Measurements from ENCODE around the gene RGS21. TPM values are rescaled to one million over a fixed set of nuclear protein-coding genes. Genes with fewer than 3 reads are reported as not detected.

RGS21 gene
- polyA plus RNA-seq, 1 donor from 2014 or later = not detected

DNA sequence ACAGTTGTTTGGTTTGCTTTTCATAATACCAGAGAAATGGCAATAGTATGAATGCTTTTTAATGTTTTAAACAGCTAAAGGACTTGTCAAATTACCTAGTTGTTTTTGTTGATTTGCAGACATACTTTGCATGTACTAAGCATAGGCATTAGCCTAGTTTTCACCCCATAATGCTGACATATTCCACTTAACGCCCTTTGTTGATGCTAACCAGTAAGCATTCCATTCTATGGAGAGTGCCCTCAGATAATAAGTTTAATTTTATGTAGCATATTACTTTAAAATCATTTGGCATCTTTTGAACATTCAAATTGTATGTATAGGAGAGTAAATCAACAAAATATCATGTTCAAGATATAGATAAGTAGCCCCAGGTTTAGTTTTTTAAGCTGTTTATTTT is 32.5 kb downstream of the RGS21 start:
- Histone ChIP-seq H3K27ac (ENCODE audit: low read length) (no peak overlapping the region), H3K36me3 (ENCODE audit: insufficient read depth, low read length) (no peaks in the 10 kb centered on the region), H3K27me3 (ENCODE audit: insufficient read depth, low read depth, low read length) (no peaks in the 10 kb centered on the region), H3K79me2 (replicated peaks; ENCODE audit: insufficient read depth, low read length) (no peaks in the 10 kb centered on the region), H3K4me3 (ENCODE audit: low read length) (no peak overlapping the region), H2AFZ (ENCODE audit: low read depth, low read length) (no peak overlapping the region), H3K9me2 (ENCODE audit: insufficient read depth, low read length) (no peaks in the 10 kb centered on the region), H3F3A (ENCODE audit: insufficient read depth, low read length, poor library complexity, severe bottlenecking) (no peaks in the 10 kb centered on the region), H4K20me1 (ENCODE audit: insufficient read depth) (no peaks in the 10 kb centered on the region), H3K9ac (ENCODE audit: low read length) (no peak overlapping the region), H3K9me3 (ENCODE audit: low read length) (no peaks in the 10 kb centered on the region), H3K4me2 (ENCODE audit: low read length) (no peak overlapping the region)
- TF ChIP-seq POLR2AphosphoS5 (IDR thresholded peaks at IDR 0.05) = no peak
- TF ChIP-seq, protein P1, sequence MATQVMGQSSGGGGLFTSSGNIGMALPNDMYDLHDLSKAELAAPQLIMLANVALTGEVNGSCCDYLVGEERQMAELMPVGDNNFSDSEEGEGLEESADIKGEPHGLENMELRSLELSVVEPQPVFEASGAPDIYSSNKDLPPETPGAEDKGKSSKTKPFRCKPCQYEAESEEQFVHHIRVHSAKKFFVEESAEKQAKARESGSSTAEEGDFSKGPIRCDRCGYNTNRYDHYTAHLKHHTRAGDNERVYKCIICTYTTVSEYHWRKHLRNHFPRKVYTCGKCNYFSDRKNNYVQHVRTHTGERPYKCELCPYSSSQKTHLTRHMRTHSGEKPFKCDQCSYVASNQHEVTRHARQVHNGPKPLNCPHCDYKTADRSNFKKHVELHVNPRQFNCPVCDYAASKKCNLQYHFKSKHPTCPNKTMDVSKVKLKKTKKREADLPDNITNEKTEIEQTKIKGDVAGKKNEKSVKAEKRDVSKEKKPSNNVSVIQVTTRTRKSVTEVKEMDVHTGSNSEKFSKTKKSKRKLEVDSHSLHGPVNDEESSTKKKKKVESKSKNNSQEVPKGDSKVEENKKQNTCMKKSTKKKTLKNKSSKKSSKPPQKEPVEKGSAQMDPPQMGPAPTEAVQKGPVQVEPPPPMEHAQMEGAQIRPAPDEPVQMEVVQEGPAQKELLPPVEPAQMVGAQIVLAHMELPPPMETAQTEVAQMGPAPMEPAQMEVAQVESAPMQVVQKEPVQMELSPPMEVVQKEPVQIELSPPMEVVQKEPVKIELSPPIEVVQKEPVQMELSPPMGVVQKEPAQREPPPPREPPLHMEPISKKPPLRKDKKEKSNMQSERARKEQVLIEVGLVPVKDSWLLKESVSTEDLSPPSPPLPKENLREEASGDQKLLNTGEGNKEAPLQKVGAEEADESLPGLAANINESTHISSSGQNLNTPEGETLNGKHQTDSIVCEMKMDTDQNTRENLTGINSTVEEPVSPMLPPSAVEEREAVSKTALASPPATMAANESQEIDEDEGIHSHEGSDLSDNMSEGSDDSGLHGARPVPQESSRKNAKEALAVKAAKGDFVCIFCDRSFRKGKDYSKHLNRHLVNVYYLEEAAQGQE (IDR thresholded peaks at IDR 0.05; ENCODE audit: borderline replicate concordance) = no peak

DNA sequence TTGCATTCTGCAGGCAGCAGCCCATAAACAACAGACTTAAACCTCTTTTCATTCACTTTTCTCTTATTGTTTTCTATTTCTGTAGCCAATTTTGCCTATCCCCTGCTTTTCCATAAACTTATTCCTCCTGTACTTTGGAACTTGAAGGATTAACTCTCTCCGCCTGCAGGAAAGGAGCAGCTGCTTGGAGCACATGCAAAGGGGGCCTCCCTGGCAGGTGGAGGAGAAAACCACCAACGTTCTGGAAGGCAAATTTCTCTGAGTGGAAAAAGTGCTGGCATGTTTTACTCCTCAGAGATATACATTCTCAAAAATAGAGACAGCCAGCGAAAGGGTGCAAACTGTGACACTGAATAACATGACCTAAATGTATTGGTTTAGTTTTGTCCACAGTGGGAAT is 33.6 kb downstream of the RGS21 start:
- Histone ChIP-seq H2AFZ (ENCODE audit: low read depth, low read length) (no peak overlapping the region), H3F3A (ENCODE audit: insufficient read depth, low read length, poor library complexity, severe bottlenecking) (no peaks in the 10 kb centered on the region), H4K20me1 (ENCODE audit: insufficient read depth) (no peaks in the 10 kb centered on the region), H3K4me3 (ENCODE audit: low read length) (no peak overlapping the region), H3K9me2 (ENCODE audit: insufficient read depth, low read length) (no peaks in the 10 kb centered on the region), H3K36me3 (ENCODE audit: insufficient read depth, low read length) (no peaks in the 10 kb centered on the region), H3K27me3 (ENCODE audit: insufficient read depth, low read depth, low read length) (no peaks in the 10 kb centered on the region), H3K9ac (ENCODE audit: low read length) (no peak overlapping the region), H3K79me2 (replicated peaks; ENCODE audit: insufficient read depth, low read length) (no peaks in the 10 kb centered on the region), H3K4me2 (ENCODE audit: low read length) (no peak overlapping the region), H3K9me3 (ENCODE audit: low read length) (no peaks in the 10 kb centered on the region), H3K27ac (ENCODE audit: low read length) (no peak overlapping the region)
- TF ChIP-seq, protein P2, sequence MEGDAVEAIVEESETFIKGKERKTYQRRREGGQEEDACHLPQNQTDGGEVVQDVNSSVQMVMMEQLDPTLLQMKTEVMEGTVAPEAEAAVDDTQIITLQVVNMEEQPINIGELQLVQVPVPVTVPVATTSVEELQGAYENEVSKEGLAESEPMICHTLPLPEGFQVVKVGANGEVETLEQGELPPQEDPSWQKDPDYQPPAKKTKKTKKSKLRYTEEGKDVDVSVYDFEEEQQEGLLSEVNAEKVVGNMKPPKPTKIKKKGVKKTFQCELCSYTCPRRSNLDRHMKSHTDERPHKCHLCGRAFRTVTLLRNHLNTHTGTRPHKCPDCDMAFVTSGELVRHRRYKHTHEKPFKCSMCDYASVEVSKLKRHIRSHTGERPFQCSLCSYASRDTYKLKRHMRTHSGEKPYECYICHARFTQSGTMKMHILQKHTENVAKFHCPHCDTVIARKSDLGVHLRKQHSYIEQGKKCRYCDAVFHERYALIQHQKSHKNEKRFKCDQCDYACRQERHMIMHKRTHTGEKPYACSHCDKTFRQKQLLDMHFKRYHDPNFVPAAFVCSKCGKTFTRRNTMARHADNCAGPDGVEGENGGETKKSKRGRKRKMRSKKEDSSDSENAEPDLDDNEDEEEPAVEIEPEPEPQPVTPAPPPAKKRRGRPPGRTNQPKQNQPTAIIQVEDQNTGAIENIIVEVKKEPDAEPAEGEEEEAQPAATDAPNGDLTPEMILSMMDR (IDR thresholded peaks at IDR 0.05; ENCODE audit: poor library complexity, severe bottlenecking) = no peak
- TF ChIP-seq, protein P1 (IDR thresholded peaks at IDR 0.05; ENCODE audit: borderline replicate concordance) = no peak
- TF ChIP-seq EP300 (conservative IDR thresholded peaks at IDR 0.05; ENCODE audit: poor library complexity, severe bottlenecking) (no peak), SMC3 (conservative IDR thresholded peaks at IDR 0.05; ENCODE audit: poor library complexity) (no peak), RAD21 (conservative IDR thresholded peaks at IDR 0.05) (no peak), TAF1 (IDR thresholded peaks at IDR 0.05; ENCODE audit: low read depth) (no peak), MXI1 (conservative IDR thresholded peaks at IDR 0.05; ENCODE audit: poor library complexity, severe bottlenecking) (no peak), POLR2AphosphoS5 (IDR thresholded peaks at IDR 0.05) (no peak), EZH2 (IDR thresholded peaks at IDR 0.05; ENCODE audit: borderline replicate concordance, insufficient read depth, low read length, poor library complexity, severe bottlenecking) (no peak)

All from neural cell (in vitro differentiated cells).